HG03060 (cell line): ENCODE results near the gene MST1.

Experiments
- ATAC-seq: cut with Tn5 transposase; IDR thresholded peaks from one replicate; pipeline ENCODE4 v1.9.1; 2021; ENCODE audit warnings: low read depth, moderate number of reproducible peaks; ENCODE audit not compliant: unreplicated experiment

MST1 gene

GRCh38 chr3:49641292-49641691 is 48.0 kb downstream of the MST1 start:
- ATAC-seq = no peak

- ATAC-seq = no peak
Observed at GRCh38 chr3:49639551-49639950, 49.7 kb downstream of the MST1 start.

GRCh38 chr3:49638445-49638844 is 50.8 kb downstream of the MST1 start:
- ATAC-seq = no peak

- ATAC-seq = no peak
Observed at GRCh38 chr3:49636883-49637609, 52.2 kb downstream of the MST1 start.

DNA sequence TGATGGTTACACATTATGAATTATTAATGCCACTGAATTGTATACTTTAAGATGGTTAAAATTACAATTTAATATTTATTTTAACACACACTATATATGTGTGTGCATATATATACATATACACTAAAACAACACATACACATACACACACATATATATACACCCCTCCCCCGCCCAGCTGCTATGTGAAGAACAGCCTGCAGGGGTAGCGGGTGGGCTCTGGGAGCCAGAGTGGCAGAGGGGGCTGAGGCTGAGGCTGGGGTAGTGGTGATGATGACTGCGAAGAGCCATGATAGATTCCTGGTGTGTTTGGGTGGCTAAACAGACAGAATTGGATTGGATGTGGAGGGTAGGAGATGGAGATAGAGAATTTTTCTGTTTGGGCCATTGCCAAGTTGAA is 54.5 kb downstream of the MST1 start:
- no peak for ATAC-seq
